IPS-18a (cell line): Measurements from ENCODE around the gene EXD1.

Source experiments
- H3K27ac ChIP-seq: one replicate; pipeline ENCODE4 v1.5.1; 2013; ENCODE audit warnings: low read length
- H3K27me3 ChIP-seq: one replicate; pipeline ENCODE4 v1.6.1; 2013; ENCODE audit warnings: mild to moderate bottlenecking, low read length; ENCODE audit not compliant: control insufficient read depth, insufficient read depth
- H3K36me3 ChIP-seq: one replicate; pipeline ENCODE4 v1.6.1; 2013; ENCODE audit warnings: low read depth, low read length; ENCODE audit not compliant: control insufficient read depth
- H3K4me1 ChIP-seq: one replicate; pipeline ENCODE4 v1.6.1; 2013; ENCODE audit warnings: low read depth, low read length; ENCODE audit not compliant: control insufficient read depth
- H3K4me3 ChIP-seq: one replicate; pipeline ENCODE4 v1.5.1; 2013; ENCODE audit warnings: low read length
- H3K9ac ChIP-seq: one replicate; pipeline ENCODE4 v1.6.1; 2013; ENCODE audit warnings: mild to moderate bottlenecking, low read length, moderate library complexity
- H3K9me3 ChIP-seq: one replicate; pipeline ENCODE4 v1.6.1; 2013; ENCODE audit warnings: low read depth, low read length; ENCODE audit not compliant: control insufficient read depth

Gene EXD1

DNA sequence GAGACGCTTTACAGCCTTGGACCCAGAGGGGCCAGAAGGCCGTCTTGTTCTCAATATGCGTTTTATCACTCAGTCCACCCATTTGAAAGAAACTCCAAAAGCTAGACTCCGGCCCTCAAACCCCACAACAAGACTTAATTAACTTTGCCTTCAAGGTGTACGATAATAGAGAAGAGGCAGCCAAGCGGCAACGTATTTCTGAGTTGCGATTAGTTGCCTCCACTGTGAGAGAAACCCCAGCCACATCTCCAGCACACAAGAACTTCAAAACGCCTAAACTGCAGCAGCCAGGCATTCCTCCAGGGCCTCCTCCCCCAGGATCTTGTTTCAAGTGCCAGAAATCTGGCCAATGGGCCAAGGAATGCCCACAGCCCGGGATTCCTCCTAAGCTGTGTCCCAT lies 97.1 kb downstream of the EXD1 start:
- H3K9ac ChIP-seq, result no peak overlapping the region
- H3K27me3 ChIP-seq, result no peaks in the 10 kb centered on the region
- no peaks in the 10 kb centered on the region for H3K36me3 ChIP-seq
- H3K9me3 ChIP-seq, result no peaks in the 10 kb centered on the region
- H3K4me1 ChIP-seq, result no peaks in the 10 kb centered on the region
- no peak overlapping the region for H3K27ac ChIP-seq
- no peak overlapping the region for H3K4me3 ChIP-seq
